ENCODE results near the gene WDR62. TPM values are rescaled to one million over a fixed set of nuclear protein-coding genes. Genes with fewer than 3 reads are reported as not detected.

WDR62 gene
- total and polyA plus RNA-seq, 2 of the 8 experiments (the other 6 are each of a cell fraction or from before 2014, with no cell fraction given) = 28.2 to 39.5 TPM

- H2BK120ac ChIP-seq (replicated peaks; ENCODE audit: low read depth, low read length) = no peak overlapping the region
- H2BK5ac ChIP-seq (ENCODE audit: low read depth, low read length) = no peak overlapping the region
- no peak overlapping the region for H3K4ac ChIP-seq (replicated peaks; ENCODE audit: insufficient read length, low read depth, low read length)
- H4K20me1 ChIP-seq (replicated peaks in 1 of 2; ENCODE audit: control insufficient read depth in 1 of 2, insufficient read depth in 2 of 2, low read length in 2 of 2) = peaks cover 8 to 16% of the 10 kb centered on the region in 2 experiments
- no peak overlapping the region for H2BK12ac ChIP-seq (ENCODE audit: low read depth, low read length)
- WGBS, 2 experiments (ENCODE audit: extremely low coverage in 1 of 2, insufficient coverage in 1 of 2, insufficient read length in 1 of 2, insufficient replicate concordance in 2 of 2, low coverage in 1 of 2, low lambda C conversion rate in 2 of 2, missing lambda C conversion rate in 1 of 2) = 91% methylated on average over 6 of the region's 6 CpGs; no CpG with 5 or more reads in 1 of the 2 experiments
- H3K9me3 ChIP-seq (ENCODE audit: insufficient read depth in 2 of 2, low read depth in 1 of 2, low read length in 1 of 2) = no peaks in the 10 kb centered on the region
- H3K79me2 ChIP-seq (ENCODE audit: control insufficient read depth in 1 of 2, insufficient read depth in 2 of 2, low read length in 2 of 2) = peaks cover 3 to 35% of the 10 kb centered on the region in 2 experiments; a peak in 3 of 4 replicates
- H2AK5ac ChIP-seq (ENCODE audit: low read depth, low read length) = no peak overlapping the region
- H2AFZ ChIP-seq (ENCODE audit: low read length) = no peak overlapping the region
- no peak overlapping the region for H3K14ac ChIP-seq (ENCODE audit: insufficient read length)
- H3K4me2 ChIP-seq (ENCODE audit: insufficient read depth in 1 of 2, low read depth in 2 of 2, low read length in 2 of 2) = no peak overlapping the region
- peaks cover 4% of the 10 kb centered on the region; the same call in 1 of the 2 replicates for H3K79me1 ChIP-seq (ENCODE audit: low read depth, low read length)
- H3K27me3 ChIP-seq (replicated peaks in 1 of 4; ENCODE audit: control insufficient read depth in 3 of 4, extremely low read depth in 1 of 4, insufficient read depth in 3 of 4, low read length in 3 of 4) = no peaks in the 10 kb centered on the region
- H2BK20ac ChIP-seq (ENCODE audit: low read length) = no peak overlapping the region
- H3K36me3 ChIP-seq (ENCODE audit: control insufficient read depth in 2 of 4, insufficient read depth in 4 of 4, low read length in 3 of 4) = peaks cover 20 to 38% (median 33%) of the 10 kb centered on the region in 4 experiments; a peak in 7 of 8 replicates
- no peak overlapping the region for H3K9ac ChIP-seq (replicated peaks in 1 of 4; ENCODE audit: extremely low read depth in 1 of 4, low read depth in 3 of 4, low read length in 3 of 4)
- no peak overlapping the region for H3K4me3 ChIP-seq (ENCODE audit: extremely low read depth in 1 of 4, insufficient read depth in 2 of 4, low read depth in 3 of 4, low read length in 4 of 4)
- ChIA-PET CTCF (ENCODE audit: partially characterized antibody) (interaction anchor here (1.2 to 1.7 kb wide), 5 partner anchors 11 to 81 kb away, joined by 3 to 5 read pairs (median 3); partner anchors contain the start of gene CLIP3), POLR2A (ENCODE audit: partially characterized antibody) (interaction anchor here (1.0 to 1.6 kb wide), 2 partner anchors 14 to 69 kb away, joined by 3 to 5 read pairs; no protein-coding TSS in a partner anchor)
- H3K56ac ChIP-seq (replicated peaks; ENCODE audit: insufficient read length, low read depth, low read length) = no peak overlapping the region
- no peak overlapping the region for H4K8ac ChIP-seq (ENCODE audit: extremely low read depth, insufficient read depth, low read length)
- no peak overlapping the region for H4K91ac ChIP-seq (replicated peaks; ENCODE audit: insufficient read length, low read length)
- no peak for DNase-seq (ENCODE audit: low read depth in 1 of 2, low spot score in 2 of 2)
- no peak for FAIRE-seq
- H3K23me2 ChIP-seq (ENCODE audit: low read depth, low read length) = no peaks in the 10 kb centered on the region
- no peak overlapping the region for H3K27ac ChIP-seq (ENCODE audit: low read depth, low read length)
- no peak overlapping the region for H3K23ac ChIP-seq (ENCODE audit: insufficient read length)
- no peak overlapping the region for H4K5ac ChIP-seq (ENCODE audit: insufficient read length, low read depth, low read length)
- no peak overlapping the region for H2BK15ac ChIP-seq (ENCODE audit: low read length)
- H3K4me1 ChIP-seq (replicated peaks in 1 of 4; ENCODE audit: control insufficient read depth in 3 of 4, insufficient read depth in 4 of 4, low read length in 3 of 4) = 0 out of 7 replicates have a peak, but pooled peaks cover 0 to 2% (median 0%) of the 10 kb centered on the region in 4 experiments
- no peak overlapping the region for H3K18ac ChIP-seq (ENCODE audit: extremely low read depth, low read length)
- no peak for TF ChIP-seq CEBPB (IDR thresholded peaks at IDR 0.05; ENCODE audit: low read depth, low read length)
- no peak for TF ChIP-seq ASH2L (IDR thresholded peaks at IDR 0.05; ENCODE audit: low read length)
- no peak for TF ChIP-seq KDM1A (IDR thresholded peaks at IDR 0.05; ENCODE audit: borderline replicate concordance, low read length)
- TF ChIP-seq CBX5 (IDR thresholded peaks at IDR 0.05; ENCODE audit: low read depth, low read length) = no peak
- TF ChIP-seq TCF12 (IDR thresholded peaks at IDR 0.05; ENCODE audit: low read depth, low read length) = no peak
- TF ChIP-seq EZH2 (IDR thresholded peaks at IDR 0.05; ENCODE audit: low read depth, low read length, severe bottlenecking) = no peak
- TF ChIP-seq BCL11A (IDR thresholded peaks at IDR 0.05; ENCODE audit: low read depth in 2 of 2, low read length in 2 of 2) = no peak
- TF ChIP-seq SRF (IDR thresholded peaks at IDR 0.05; ENCODE audit: low read depth, low read length) = no peak
- TF ChIP-seq CTBP2 (IDR thresholded peaks at IDR 0.05; ENCODE audit: borderline replicate concordance, insufficient read depth, insufficient read length, low read length) = no peak
- no peak for TF ChIP-seq SP1 (IDR thresholded peaks at IDR 0.05; ENCODE audit: low read depth, low read length)
- TF ChIP-seq TEAD4 (IDR thresholded peaks at IDR 0.05; ENCODE audit: low read depth, low read length) = no peak
- TF ChIP-seq CREB1 (IDR thresholded peaks at IDR 0.05) = no peak
- no peak for TF ChIP-seq SP2 (IDR thresholded peaks at IDR 0.05; ENCODE audit: low read length)
- TF ChIP-seq TAF7 (optimal IDR thresholded peaks at IDR 0.05; ENCODE audit: borderline replicate concordance, low read depth, low read length) = no peak
These were observed 4.6 kb downstream of the WDR62 start for GRCh38 chr19:36059180-36059910.
